HG03342 (cell line): ENCODE data around the gene RDX.
"Not testable (repeated sequence)": the region's sequence is repeated elsewhere in the genome, so short reads cannot be mapped to it uniquely, and the experiment has no call there.

Experiments
- ATAC-seq: cut with Tn5 transposase; IDR thresholded peaks from one replicate; pipeline ENCODE4 v1.9.1; 2021; ENCODE audit warnings: mild to moderate bottlenecking, moderate library complexity; ENCODE audit not compliant: unreplicated experiment

Gene RDX

GRCh38 chr11:110208678-110209312 lies 87.6 kb downstream of the RDX start:
- ATAC-seq, result not testable (repeated sequence)

DNA sequence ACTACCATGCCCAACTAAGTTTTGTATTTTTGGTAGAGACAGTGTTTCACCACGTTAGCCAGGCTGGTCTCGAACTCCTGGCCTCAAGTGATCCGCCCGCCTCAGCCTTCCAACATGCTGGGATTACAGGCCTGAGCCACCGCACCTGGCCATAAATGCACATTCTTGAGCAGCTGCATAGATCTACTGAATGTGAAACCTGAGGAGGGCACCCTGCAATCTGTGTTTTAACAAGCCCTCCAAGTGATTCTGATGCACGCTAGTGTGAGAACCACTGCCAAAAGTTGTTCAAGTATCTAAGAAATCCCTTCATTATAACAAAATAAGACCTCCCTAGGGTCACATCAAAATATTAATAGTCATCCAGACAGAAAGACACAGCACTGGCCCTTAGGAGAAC lies 89.3 kb downstream of the RDX start:
- ATAC-seq, result no peak

- no peak for ATAC-seq
These were observed 95.6 kb downstream of the RDX start for GRCh38 chr11:110200836-110201235.

DNA sequence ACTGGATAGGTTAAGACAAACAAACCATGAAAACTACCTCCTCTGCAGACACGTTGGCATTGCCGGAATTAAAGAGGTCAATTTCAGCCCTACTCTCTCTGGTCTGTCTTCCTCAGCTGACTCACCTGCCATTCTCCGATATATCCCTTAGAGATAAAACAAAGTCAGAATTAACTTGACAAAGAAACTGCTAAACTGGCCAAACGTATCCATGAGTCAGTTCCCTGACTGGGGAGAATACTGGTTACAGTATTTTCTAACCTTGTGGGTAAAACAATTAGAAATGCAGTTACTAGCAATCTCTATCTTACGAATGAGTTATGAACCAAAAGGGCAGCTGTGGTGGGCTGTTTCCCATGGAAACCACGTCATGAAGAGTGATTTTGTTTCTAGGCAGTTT lies 96.2 kb downstream of the RDX start:
- no peak for ATAC-seq

DNA sequence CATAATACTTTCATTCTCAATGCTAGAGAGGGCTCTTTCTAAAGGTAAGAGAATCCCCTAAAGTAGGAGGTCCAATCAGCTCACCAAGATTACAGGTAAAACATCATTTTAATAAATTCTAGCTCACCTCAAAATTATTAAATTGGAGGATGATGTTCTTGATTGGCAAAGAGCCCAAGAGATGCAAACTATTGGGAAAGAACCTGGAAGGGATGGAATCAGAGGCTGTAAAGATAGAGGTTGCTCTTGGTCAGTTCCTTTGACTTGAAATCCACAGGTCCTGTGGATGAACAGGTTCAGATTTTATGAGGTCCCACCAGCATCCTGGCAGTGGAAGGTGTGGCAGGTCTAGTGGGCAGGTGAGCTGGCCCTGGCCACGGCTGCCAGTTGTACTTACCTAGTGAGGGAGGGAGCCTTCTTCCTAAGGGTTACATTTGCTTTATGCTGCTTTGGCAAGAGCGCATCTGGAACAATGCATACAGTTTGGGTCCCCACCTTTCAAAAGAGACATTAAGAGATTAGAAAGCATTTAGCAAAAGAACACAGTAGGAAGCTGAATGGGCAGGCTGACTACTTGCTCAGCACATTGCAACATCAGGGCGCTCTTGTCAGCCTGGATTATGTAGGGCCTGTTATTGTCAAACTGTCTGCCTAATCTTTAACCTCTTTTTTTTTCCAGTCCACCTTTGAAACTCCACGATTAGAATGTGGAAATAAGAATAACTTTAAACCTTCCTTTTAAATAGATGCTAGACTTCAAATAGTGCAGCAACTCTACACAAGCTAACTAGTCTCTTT lies 97.0 kb downstream of the RDX start:
- ATAC-seq, result no peak

DNA sequence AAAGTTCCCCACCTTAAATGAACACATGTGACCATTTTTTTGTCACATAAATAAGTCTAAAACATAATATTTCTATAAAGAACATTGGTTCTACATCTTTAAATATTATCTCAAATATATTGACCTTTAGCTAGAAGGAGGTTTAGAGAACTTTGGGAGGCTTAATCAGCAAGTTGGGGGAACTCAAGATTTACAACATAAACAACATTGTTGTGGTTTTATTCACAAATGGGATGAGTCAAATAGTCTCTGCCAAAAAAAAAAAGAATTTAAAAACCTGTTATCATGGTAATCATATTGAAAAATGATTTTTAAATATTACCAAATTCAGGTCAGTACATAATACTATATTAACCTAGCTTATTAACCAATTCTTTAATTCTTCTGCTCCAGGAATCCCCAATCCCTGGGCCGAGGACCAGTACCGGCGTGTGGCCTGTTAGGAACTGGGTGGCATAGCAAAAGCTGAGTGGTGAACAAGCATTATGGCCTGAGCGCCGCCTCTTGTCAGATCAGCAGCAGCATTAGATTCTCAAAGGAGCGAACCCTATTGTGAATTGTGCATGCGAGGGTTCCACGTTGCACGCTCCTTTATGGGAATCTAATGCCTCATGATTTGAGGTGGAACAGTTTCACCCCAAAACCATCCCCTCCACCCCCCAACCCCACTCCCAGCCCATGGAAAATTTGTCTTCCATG lies 98.2 kb downstream of the RDX start:
- ATAC-seq, result no peak

DNA sequence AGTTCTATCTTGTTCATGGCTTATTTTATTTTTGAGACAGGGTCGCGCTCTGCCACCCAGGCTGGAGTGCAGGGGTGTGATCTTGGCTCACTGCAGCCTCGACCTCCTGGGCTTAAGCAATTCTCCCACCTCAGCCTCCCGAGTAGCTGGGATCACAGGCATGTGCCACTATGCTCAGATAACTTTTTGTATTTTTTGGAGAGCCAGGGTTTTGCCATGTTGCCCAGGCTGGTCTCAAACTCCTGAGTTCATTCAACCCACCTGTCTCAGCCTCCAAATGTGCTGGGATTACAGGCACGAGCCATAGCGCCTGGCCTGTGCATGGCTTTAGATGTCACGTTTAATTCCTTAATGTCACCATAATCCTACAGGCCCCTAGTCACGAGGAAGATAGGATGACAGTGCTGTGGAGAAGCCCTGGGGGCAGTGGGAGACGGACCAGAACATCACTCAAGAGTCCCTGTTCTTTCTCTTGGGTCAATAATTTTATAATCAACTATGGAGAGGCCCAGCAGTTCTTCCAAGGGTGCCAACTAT lies 99.5 kb downstream of the RDX start:
- ATAC-seq, result no peak

- no peak for ATAC-seq
These were observed 100.1 kb downstream of the RDX start for GRCh38 chr11:110196241-110196754.

DNA sequence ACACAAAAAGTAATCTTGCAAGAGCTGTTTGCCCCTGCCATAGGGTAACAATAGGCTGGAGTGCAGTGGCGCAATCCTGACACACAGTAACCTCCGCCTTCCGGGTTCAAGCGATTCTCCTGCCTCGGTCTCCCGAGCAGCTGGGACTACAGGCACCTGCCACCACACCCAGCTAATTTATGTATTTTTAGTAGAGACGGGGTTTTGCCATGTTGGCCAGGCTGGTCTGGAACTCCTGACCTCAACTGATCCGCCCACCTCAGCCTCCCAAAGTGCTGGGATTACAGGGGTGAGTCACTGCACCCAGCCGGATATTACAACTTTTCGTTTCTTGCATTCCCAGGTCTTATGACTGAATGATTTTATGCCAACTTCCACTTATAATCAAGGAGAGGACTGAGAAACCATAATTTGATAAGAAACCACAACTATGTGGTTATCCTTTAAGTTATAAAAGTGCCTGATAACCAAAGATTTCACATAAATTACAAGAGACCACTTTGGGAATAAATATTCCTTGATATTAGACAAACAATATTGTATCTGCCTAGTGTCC lies 102.1 kb downstream of the RDX start:
- ATAC-seq, result not testable (repeated sequence)

- ATAC-seq, result peak; percentile 84
These were observed 103.7 kb downstream of the RDX start for GRCh38 chr11:110192604-110193282.

GRCh38 chr11:110190885-110191284 lies 105.5 kb downstream of the RDX start:
- no peak for ATAC-seq

DNA sequence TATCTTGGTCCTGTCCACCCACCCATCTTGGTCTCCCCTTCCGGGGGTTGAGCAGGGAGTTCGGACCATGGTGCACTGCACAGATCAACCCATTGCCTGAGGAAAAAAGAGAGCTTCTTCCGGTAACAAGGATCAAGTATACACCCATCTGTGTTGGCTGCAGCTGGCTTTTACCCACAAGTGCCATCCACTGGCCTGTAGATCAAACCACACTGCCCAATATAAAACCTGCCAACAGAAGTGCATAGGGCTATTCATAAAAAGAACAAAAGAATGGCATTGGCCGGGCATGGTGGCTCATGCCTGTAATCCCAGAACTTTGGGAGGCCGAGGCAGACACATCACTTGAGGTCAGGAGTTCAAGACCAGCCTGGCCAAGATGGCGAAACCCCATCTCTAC lies 108.7 kb downstream of the RDX start:
- ATAC-seq, result no peak

GRCh38 chr11:110186867-110187266 lies 109.5 kb downstream of the RDX start:
- ATAC-seq, result no peak

- ATAC-seq, result no peak
These were observed 110.0 kb downstream of the RDX start for GRCh38 chr11:110186456-110186855.

GRCh38 chr11:110185599-110185998 lies 110.8 kb downstream of the RDX start:
- ATAC-seq, result no peak

DNA sequence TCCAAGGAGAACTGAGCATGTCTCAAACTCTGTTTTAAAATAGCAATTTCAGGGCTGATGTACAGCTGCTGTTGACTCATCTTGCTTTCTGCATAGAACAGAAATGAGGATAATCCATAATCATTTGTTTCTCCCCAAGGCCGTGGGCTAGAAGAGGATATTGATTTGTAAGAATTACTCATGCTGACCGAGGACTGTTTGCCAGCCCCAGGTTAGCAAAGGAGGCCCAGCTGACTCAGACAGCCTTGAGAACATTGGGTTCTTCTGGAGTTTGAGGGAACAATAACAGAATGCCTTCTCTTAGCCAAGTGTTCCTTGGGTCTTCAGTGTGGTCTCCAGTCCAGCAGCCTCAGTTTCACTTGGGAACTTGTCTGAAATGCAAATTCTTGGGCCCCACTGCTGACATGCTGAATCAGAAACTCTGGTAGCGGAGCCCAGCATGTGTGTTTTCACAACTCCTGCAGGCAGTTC lies 111.3 kb downstream of the RDX start:
- ATAC-seq, result no peak

DNA sequence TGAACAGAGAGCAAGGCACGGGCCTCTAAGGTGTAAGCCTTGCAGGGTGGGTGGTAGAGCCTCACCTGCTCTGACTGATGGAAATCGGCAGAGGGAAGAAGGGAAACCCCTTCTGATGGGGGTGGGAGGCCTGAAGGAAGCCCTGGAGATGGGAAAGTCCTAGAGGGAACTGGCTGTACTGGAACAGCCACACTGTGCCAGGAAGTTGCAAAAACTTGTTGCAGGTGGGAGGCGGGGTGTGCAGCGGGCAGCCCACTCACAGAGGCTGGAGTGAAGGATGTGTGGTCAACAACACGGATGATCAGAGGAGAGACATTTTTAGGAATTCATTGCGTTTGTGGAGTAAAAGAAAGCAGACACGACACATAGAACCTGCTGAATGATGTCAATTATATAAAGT lies 112.0 kb downstream of the RDX start:
- ATAC-seq, result no peak

DNA sequence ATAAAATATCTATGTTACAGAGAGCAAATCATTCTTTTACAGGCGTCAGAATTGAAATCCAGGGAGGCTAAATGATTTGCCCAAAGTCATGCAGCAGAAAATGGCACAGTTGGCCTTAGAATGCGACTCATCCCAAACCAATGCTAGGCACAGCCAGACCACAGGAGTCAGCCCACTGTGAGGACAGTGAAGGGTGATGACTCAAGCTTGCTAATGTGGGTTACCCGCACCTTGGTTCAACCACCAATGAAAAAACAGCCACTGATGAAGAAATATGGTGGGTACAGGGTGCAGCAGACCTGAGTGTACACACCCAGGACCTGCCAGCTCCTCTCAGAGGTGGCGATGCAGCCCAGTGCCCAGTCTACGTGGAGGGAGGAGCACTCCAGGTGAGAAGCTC lies 113.5 kb downstream of the RDX start:
- ATAC-seq, result no peak

DNA sequence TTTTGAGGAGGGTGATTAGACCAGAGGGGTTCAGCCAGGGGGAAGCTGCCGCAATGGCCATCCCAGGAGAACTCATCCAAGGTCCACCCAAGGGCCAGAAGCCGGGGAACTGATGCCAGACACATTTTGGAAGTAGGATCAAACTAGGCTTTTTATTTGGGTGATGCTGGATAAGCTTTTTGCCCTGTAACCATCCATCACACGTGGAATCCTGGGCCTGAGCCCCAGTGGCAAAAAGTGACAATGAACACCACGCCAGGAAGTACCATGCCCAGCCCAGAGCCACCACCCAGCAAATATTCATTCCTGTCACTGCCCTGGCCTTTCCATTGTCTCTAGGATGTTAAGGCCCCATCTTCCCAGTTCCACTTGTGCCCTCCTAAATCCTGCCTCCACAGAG lies 117.3 kb downstream of the RDX start:
- no peak for ATAC-seq

DNA sequence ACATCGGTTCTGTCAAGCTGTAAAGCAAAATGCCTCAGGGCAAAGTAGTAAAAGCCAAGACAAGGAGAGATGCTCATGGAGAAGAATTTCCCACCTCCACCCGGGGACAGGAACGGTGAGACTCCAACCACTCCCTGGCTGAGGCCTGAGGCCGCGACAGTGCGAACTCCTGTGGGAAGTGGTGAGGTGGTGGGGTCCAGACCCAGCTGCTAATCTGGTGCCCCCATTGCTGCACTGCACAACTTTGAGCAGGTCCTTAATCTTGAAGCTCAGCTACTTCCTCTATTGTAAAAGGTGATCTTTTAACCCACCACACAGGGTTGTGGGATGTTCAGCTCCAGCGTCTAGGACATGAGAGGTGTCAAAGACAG lies 119.3 kb downstream of the RDX start:
- ATAC-seq, result no peak
